DND-41 (cell line): ENCODE results near the gene CLDN34.

ENCODE experiments used
- ATAC-seq: fragments of 200-7000 bp; cut with Tn5 transposase; 3 replicates; pipeline ENCODE4 v1.9.1; 2021; ENCODE audit warnings: low read depth; ENCODE audit not compliant: insufficient read depth
- DNase-seq: peaks from one replicate; pipeline ENCODE4 v3.0.0-alpha.2; 2020
- H2AFZ ChIP-seq: 2 replicates; pipeline ENCODE4 v1.6.0; 2012; ENCODE audit warnings: low read depth, low read length
- H3K27ac ChIP-seq: 2 replicates; pipeline ENCODE4 v1.5.1; 2012; ENCODE audit warnings: low read length, inconsistent platforms
- H3K27me3 ChIP-seq: fragments of 200-600 bp; sonication (generic); 2 replicates; pipeline ENCODE4 v1.6.0; 2012; ENCODE audit warnings: low read length, mild to moderate bottlenecking, inconsistent platforms; ENCODE audit not compliant: insufficient read depth, poor library complexity
- H3K36me3 ChIP-seq: 2 replicates; pipeline ENCODE4 v1.5.1; 2012; ENCODE audit warnings: low read length, inconsistent platforms; ENCODE audit not compliant: insufficient read depth
- H3K4me1 ChIP-seq: 2 replicates; pipeline ENCODE4 v1.5.1; 2012; ENCODE audit warnings: mild to moderate bottlenecking, low read length; ENCODE audit not compliant: insufficient read depth
- H3K4me2 ChIP-seq: 2 replicates; pipeline ENCODE4 v1.6.0; 2012; ENCODE audit warnings: mild to moderate bottlenecking, moderate library complexity, low read length, inconsistent platforms; ENCODE audit not compliant: insufficient read depth
- H3K4me3 ChIP-seq, 2 experiments: fragments of 200-600 bp in 1 of 2; shearing (Covaris generic) in 1 of 2; 2 replicates each; pipeline ENCODE4 v1.5.1; 2012 to 2016; ENCODE audit warnings: inconsistent platforms in 2 of 2, low read length in 2 of 2, mild to moderate bottlenecking in 2 of 2, low read depth in 1 of 2, moderate library complexity in 1 of 2
- H3K79me2 ChIP-seq: 2 replicates; pipeline ENCODE4 v1.6.0; 2012; ENCODE audit warnings: low read length, inconsistent platforms; ENCODE audit not compliant: insufficient read depth
- H3K9ac ChIP-seq: 2 replicates; pipeline ENCODE4 v1.6.0; 2012; ENCODE audit warnings: low read depth, mild to moderate bottlenecking, inconsistent platforms, low read length, moderate library complexity
- H3K9me3 ChIP-seq: 2 replicates; pipeline ENCODE4 v1.5.1; 2012; ENCODE audit warnings: low read length, moderate library complexity, mild to moderate bottlenecking, inconsistent platforms; ENCODE audit not compliant: insufficient read depth, severe bottlenecking
- H4K20me1 ChIP-seq: 2 replicates; pipeline ENCODE4 v1.6.0; 2012; ENCODE audit warnings: low read length; ENCODE audit not compliant: insufficient read depth
- EZH2 ChIP-seq: IDR thresholded peaks from 3 replicates; pipeline ENCODE4 v1.6.1; 2012; ENCODE audit warnings: borderline replicate concordance, low read depth, mild to moderate bottlenecking, moderate library complexity, low read length, inconsistent platforms; ENCODE audit not compliant: severe bottlenecking
- TF ChIP-seq, protein P1 (sequence below): IDR thresholded peaks from 2 replicates; pipeline ENCODE4 v1.5.1; 2012; ENCODE audit warnings: borderline replicate concordance, low read length, moderate library complexity, mild to moderate bottlenecking; ENCODE audit not compliant: poor library complexity, severe bottlenecking; ENCODE audit errors: extremely low read depth

The CLDN34 gene, protein sequence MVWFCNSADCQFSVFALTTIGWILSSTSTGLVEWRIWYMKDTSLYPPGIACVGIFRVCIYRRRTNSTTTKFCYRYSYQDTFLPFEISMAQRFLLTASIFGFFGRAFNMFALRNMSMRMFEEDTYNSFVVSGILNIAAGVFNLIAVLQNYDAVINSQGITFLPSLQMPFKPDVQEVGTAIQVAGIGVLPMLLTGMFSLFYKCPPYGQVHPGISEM

DNA sequence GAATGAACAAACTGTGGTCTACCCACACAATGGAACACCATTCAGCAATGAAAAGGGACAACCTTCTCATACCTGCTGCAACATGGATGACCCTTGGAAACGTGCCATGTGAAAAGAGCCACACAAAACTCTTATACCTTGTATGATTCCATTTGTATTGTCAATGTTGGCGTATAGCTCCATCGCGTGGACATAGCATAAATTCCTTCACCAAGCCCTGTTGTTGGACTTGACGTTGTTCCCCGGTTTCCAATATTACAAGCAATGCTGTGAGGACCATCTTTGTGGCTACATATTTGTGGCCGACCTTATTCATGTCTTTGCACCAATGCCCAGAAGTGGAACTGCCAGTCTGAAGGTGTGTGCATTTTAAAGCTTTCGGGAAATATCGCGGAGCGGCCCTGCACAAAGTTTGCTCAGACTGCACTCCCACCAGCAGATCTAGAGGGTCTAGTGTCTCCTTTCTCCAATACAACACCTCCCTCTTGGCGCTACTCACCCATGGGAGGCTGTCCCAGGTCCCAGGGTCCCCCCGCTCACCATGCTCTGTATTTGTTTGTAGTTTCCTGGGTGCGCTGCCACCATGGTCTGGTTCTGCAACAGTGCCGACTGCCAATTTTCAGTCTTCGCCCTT, at the start of gene CLDN34:
TSS of gene CLDN34 (plus strand) at position 584 of the 634 bp plus-strand sequence. CDS start at position 584, 0 bp downstream.
- no peak for DNase-seq
- Histone ChIP-seq H3K27me3 (no peaks in the 10 kb centered on the region), H4K20me1 (no peaks in the 10 kb centered on the region), H3K9me3 (no peaks in the 10 kb centered on the region), H3K27ac (no peak within 1 kb of the TSS), H2AFZ (no peak within 1 kb of the TSS), H3K4me3 (no peak within 1 kb of the TSS), H3K4me1 (no peaks in the 10 kb centered on the region), H3K9ac (no peak within 1 kb of the TSS), H3K4me2 (no peak within 1 kb of the TSS), H3K79me2 (no peaks in the 10 kb centered on the region), H3K36me3 (no peaks in the 10 kb centered on the region)
- no peak for TF ChIP-seq EZH2
- TF ChIP-seq, protein P1, sequence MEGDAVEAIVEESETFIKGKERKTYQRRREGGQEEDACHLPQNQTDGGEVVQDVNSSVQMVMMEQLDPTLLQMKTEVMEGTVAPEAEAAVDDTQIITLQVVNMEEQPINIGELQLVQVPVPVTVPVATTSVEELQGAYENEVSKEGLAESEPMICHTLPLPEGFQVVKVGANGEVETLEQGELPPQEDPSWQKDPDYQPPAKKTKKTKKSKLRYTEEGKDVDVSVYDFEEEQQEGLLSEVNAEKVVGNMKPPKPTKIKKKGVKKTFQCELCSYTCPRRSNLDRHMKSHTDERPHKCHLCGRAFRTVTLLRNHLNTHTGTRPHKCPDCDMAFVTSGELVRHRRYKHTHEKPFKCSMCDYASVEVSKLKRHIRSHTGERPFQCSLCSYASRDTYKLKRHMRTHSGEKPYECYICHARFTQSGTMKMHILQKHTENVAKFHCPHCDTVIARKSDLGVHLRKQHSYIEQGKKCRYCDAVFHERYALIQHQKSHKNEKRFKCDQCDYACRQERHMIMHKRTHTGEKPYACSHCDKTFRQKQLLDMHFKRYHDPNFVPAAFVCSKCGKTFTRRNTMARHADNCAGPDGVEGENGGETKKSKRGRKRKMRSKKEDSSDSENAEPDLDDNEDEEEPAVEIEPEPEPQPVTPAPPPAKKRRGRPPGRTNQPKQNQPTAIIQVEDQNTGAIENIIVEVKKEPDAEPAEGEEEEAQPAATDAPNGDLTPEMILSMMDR = no peak
- no peak for ATAC-seq

DNA sequence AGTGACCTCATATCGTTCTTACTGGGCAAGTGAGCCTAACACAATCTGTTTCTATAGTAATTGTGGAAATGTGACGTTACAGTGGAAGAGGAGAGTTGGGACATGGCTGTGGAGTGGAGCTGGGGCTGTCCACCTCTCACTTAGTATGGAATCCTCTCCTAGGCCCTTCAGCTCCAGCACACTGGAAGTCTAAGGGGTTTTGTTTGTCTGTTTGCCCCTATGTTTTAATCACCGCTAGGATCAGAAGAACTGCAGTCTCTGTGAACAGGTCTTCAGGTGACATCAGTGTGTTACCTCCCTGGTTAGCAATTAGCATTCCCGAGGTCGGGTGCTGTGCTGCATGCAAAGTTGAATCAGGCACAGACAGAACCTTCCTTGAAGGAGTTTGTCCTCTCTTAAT, 49.3 kb upstream of the CLDN34 start:
- ATAC-seq (no peak), DNase-seq (no peak)
- no peaks in the 10 kb centered on the region for H4K20me1 ChIP-seq
- H3K4me1 ChIP-seq = no peaks in the 10 kb centered on the region
- no peak overlapping the region for H3K4me3 ChIP-seq
- H3K4me2 ChIP-seq = no peak overlapping the region
- TF ChIP-seq EZH2 = no peak
- TF ChIP-seq, protein P1 = no peak
- no peak overlapping the region for H2AFZ ChIP-seq
- no peaks in the 10 kb centered on the region for H3K79me2 ChIP-seq
- no peak overlapping the region for H3K9ac ChIP-seq
- no peaks in the 10 kb centered on the region for H3K9me3 ChIP-seq
- H3K27me3 ChIP-seq = no peaks in the 10 kb centered on the region
- no peaks in the 10 kb centered on the region for H3K36me3 ChIP-seq
- no peak overlapping the region for H3K27ac ChIP-seq

DNA sequence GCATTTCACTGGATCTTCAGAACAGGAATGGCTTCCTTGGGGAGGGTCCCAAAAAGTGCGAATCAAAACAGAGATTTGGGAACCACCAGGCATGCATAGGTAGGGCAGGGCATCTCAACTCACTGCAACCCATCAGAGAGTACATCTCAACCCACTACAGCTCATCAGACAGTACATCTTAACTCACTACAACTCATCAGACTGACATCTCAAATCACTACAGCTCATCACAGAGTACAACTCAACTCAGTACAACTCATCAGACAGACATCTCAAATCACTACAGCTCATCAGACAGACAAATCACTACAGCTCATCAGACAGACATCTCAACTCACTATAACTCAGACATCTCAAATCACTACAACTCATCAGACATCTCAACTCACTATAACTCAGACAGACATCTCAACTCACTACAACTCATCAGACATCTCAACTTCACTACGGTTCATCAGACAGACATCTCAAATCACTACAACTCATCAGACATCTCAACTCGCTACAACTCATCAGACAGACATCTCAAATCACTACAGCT, 47.5 kb upstream of the CLDN34 start:
- Histone ChIP-seq H3K4me1 (no peaks in the 10 kb centered on the region), H3K4me3 (no peak overlapping the region), H2AFZ (no peak overlapping the region), H3K79me2 (no peaks in the 10 kb centered on the region), H3K27ac (no peak overlapping the region), H4K20me1 (no peaks in the 10 kb centered on the region), H3K27me3 (no peaks in the 10 kb centered on the region), H3K9ac (no peak overlapping the region), H3K9me3 (no peaks in the 10 kb centered on the region), H3K4me2 (no peak overlapping the region), H3K36me3 (no peaks in the 10 kb centered on the region)
- ATAC-seq (no peak), DNase-seq (no peak)
- TF ChIP-seq EZH2 = no peak
- TF ChIP-seq, protein P1 = no peak
